GM12892 (cell line): Measurements from ENCODE around the gene CTU1.

Experiments used
- POLR2A ChIP-seq: IDR thresholded peaks from 2 replicates; pipeline ENCODE4 v1.6.1; 2011; ENCODE audit warnings: low read depth, low read length, control low read depth
- POLR2AphosphoS5 ChIP-seq: IDR thresholded peaks from 2 replicates; pipeline ENCODE4 v1.6.1; 2011; ENCODE audit warnings: low read depth, low read length, control low read depth
- TAF1 ChIP-seq: IDR thresholded peaks from 2 replicates; pipeline ENCODE4 v1.6.1; 2011; ENCODE audit warnings: low read depth, mild to moderate bottlenecking, control low read depth, low read length, borderline replicate concordance

DNA sequence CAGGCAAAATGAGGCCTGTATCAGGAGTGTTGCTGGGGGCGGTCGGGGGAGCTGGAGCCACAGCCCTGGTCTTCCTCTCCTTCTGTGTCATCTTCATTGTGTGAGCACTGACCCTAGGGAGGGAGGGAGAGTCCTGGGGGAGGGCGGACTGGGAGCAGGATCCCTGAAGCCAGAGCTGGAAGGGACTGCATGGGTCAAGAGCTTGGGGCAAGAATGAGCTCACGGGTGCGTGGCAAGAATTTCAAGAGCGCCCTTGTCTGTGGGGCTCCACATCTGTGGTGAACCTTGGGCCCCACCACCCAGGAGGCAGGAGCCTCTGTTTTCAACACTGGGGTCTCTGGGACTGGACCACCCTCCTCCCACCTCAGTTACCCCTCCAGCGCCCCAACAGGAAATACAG is 38.5 kb upstream of the CTU1 start:
- TF ChIP-seq POLR2AphosphoS5 (no peak), TAF1 (no peak), POLR2A (no peak)
